GM23338 (cell line): Measurements from ENCODE around the gene DCD. TPM values are rescaled to one million over a fixed set of nuclear protein-coding genes. Genes with fewer than 3 reads are reported as not detected.

Source experiments
- ATAC-seq: fragments of 200-7000 bp; cut with Tn5 transposase; 3 replicates; pipeline ENCODE4 v1.9.1; 2020
- DNase-seq: peaks from one replicate; pipeline ENCODE4 v3.0.0-alpha.2; 2015; ENCODE audit warnings: low spot score
- H2AFZ ChIP-seq: fragments of 200-600 bp; sonication (generic); 2 replicates; pipeline ENCODE4 v1.8.0; 2016; ENCODE audit warnings: antibody characterized with exemption, mild to moderate bottlenecking, moderate library complexity
- H3F3A ChIP-seq: fragments of 200-600 bp; sonication (generic); replicated peaks from 2 replicates; pipeline ENCODE4 v1.8.0; 2017; ENCODE audit warnings: antibody characterized with exemption, mixed run types, low read depth
- H3K27ac ChIP-seq: fragments of 200-600 bp; sonication (generic); 2 replicates; pipeline ENCODE4 v1.6.1; 2016; ENCODE audit warnings: low read depth
- H3K27me3 ChIP-seq: fragments of 200-600 bp; sonication (generic); 2 replicates; pipeline ENCODE4 v1.8.0; 2016; ENCODE audit warnings: mild to moderate bottlenecking, mixed run types, moderate library complexity; ENCODE audit not compliant: insufficient read depth
- H3K36me3 ChIP-seq: fragments of 200-600 bp; sonication (generic); 2 replicates; pipeline ENCODE4 v1.8.0; 2016; ENCODE audit warnings: mild to moderate bottlenecking; ENCODE audit not compliant: insufficient read depth
- H3K4me1 ChIP-seq: fragments of 200-600 bp; sonication (generic); 2 replicates; pipeline ENCODE4 v1.8.0; 2016; ENCODE audit warnings: mild to moderate bottlenecking, moderate library complexity; ENCODE audit not compliant: insufficient read depth
- H3K4me2 ChIP-seq: fragments of 200-600 bp; sonication (generic); 2 replicates; pipeline ENCODE4 v1.7.1; 2017; ENCODE audit warnings: mixed run types
- H3K4me3 ChIP-seq: fragments of 200-600 bp; sonication (generic); 2 replicates; pipeline ENCODE4 v1.6.1; 2016; ENCODE audit warnings: mixed run types
- H3K79me2 ChIP-seq: fragments of 200-600 bp; sonication (generic); replicated peaks from 2 replicates; pipeline ENCODE4 v1.8.0; 2017; ENCODE audit warnings: mild to moderate bottlenecking; ENCODE audit not compliant: insufficient read depth
- H3K9me2 ChIP-seq: fragments of 200-600 bp; sonication (generic); 2 replicates; pipeline ENCODE4 v1.8.0; 2017; ENCODE audit not compliant: insufficient read depth
- H4K20me1 ChIP-seq: fragments of 200-600 bp; sonication (generic); replicated peaks from 2 replicates; pipeline ENCODE4 v1.8.0; 2017; ENCODE audit warnings: mild to moderate bottlenecking; ENCODE audit not compliant: insufficient read depth
- H3K27ac Mint-ChIP-seq: 2 replicates; pipeline ENCODE4 v1.8.0; 2020; ENCODE audit warnings: inconsistent platforms, mild to moderate bottlenecking, moderate library complexity, mixed read lengths
- H3K27me3 Mint-ChIP-seq: 3 replicates; pipeline ENCODE4 v1.8.0; 2022; ENCODE audit warnings: low read depth, mild to moderate bottlenecking, moderate library complexity, mixed read lengths, inconsistent platforms; ENCODE audit not compliant: insufficient read depth, poor library complexity
- H3K36me3 Mint-ChIP-seq: 3 replicates; pipeline ENCODE4 v1.8.0; 2021; ENCODE audit warnings: low read depth, mild to moderate bottlenecking, inconsistent platforms, moderate library complexity, mixed read lengths
- H3K4me1 Mint-ChIP-seq: 3 replicates; pipeline ENCODE4 v1.8.0; 2020; ENCODE audit warnings: mild to moderate bottlenecking, inconsistent platforms, mixed read lengths
- H3K4me3 Mint-ChIP-seq: 3 replicates; pipeline ENCODE4 v1.8.0; 2021; ENCODE audit warnings: moderate library complexity, mild to moderate bottlenecking, inconsistent platforms, mixed read lengths
- H3K9me3 Mint-ChIP-seq: 3 replicates; pipeline ENCODE4 v1.8.0; 2020; ENCODE audit warnings: moderate library complexity, mild to moderate bottlenecking, inconsistent platforms, mixed read lengths
- CREB1 ChIP-seq: fragments of 250-450 bp; sonication (Bioruptor Pico); IDR thresholded peaks from 2 replicates; pipeline ENCODE4 v1.5.0; 2020; ENCODE audit warnings: low read depth, mild to moderate bottlenecking, moderate library complexity
- EZH2 ChIP-seq: fragments of 200-600 bp; sonication (generic); IDR thresholded peaks from one replicate; pipeline ENCODE4 v1.8.0; 2017; ENCODE audit warnings: antibody characterized with exemption, mild to moderate bottlenecking, low read depth; ENCODE audit not compliant: unreplicated experiment
- EZH2phosphoT487 ChIP-seq: fragments of 200-600 bp; sonication (generic); IDR thresholded peaks from one replicate; pipeline ENCODE4 v1.8.1; 2018; ENCODE audit warnings: antibody characterized with exemption; ENCODE audit not compliant: unreplicated experiment
- JUNB ChIP-seq: IDR thresholded peaks from one replicate; pipeline ENCODE4 v1.6.1; 2016; ENCODE audit warnings: antibody characterized with exemption; ENCODE audit not compliant: unreplicated experiment
- NANOG ChIP-seq: IDR thresholded peaks from 2 replicates; pipeline ENCODE4 v1.6.1; 2016; ENCODE audit warnings: antibody characterized with exemption, borderline replicate concordance
- POLR2AphosphoS5 ChIP-seq: IDR thresholded peaks from 2 replicates; pipeline ENCODE4 v1.6.1; 2016; ENCODE audit warnings: antibody characterized with exemption, low read depth
- STAT1 ChIP-seq: IDR thresholded peaks from one replicate; pipeline ENCODE4 v1.6.1; 2016; ENCODE audit warnings: antibody characterized with exemption; ENCODE audit not compliant: unreplicated experiment
- ZNF114 ChIP-seq: fragments of 250-450 bp; sonication (Bioruptor Pico); IDR thresholded peaks from 2 replicates; pipeline ENCODE4 v1.5.0; 2020; ENCODE audit warnings: mild to moderate bottlenecking, moderate library complexity
- ZNF331 ChIP-seq: fragments of 250-450 bp; sonication (Bioruptor Pico); IDR thresholded peaks from 2 replicates; pipeline ENCODE4 v1.5.0; 2020; ENCODE audit warnings: low read depth, mild to moderate bottlenecking, moderate library complexity
- polyA plus RNA-seq: library from polyadenylated mRNA; unstranded; fragments of >200 nt; fragmentation: Nextera tagmentation; extraction: Ambion mirVana; gene quantifications from 2 replicates; pipeline ENCODE4 v1.2.1, GENCODE V29; 2016
- total RNA-seq: library from RNA; depleted of rRNA; stranded (reverse); fragments of >200 nt; shearing (Covaris generic); gene quantifications from 2 replicates; pipeline ENCODE4 v1.2.3, GENCODE V29; 2014
- TF ChIP-seq, protein P1 (sequence below): fragments of 250-450 bp; sonication (Bioruptor Pico); IDR thresholded peaks from 2 replicates; pipeline ENCODE4 v1.5.0; 2020; ENCODE audit warnings: mild to moderate bottlenecking, moderate library complexity
- TF ChIP-seq, protein P2 (sequence below): IDR thresholded peaks from one replicate; pipeline ENCODE4 v1.6.1; 2018; ENCODE audit warnings: antibody characterized with exemption; ENCODE audit not compliant: unreplicated experiment
- TF ChIP-seq, protein P3 (sequence below), 2 experiments: fragments of 200-600 bp in 1 of 2; sonication (generic) in 1 of 2; conservative IDR thresholded peaks; 2 replicates each; pipeline versions ENCODE4 v1.5.1 to v1.6.1; 2016 to 2017; ENCODE audit warnings: antibody characterized with exemption in 2 of 2, low read depth in 2 of 2, mild to moderate bottlenecking in 2 of 2, moderate library complexity in 1 of 2
- TF ChIP-seq, protein P4 (sequence below): IDR thresholded peaks from 2 replicates; pipeline ENCODE4 v1.6.1; 2016; ENCODE audit warnings: antibody characterized with exemption

Gene DCD
- total and polyA plus RNA-seq, 2 experiments from 2014 or later = not detected

DNA sequence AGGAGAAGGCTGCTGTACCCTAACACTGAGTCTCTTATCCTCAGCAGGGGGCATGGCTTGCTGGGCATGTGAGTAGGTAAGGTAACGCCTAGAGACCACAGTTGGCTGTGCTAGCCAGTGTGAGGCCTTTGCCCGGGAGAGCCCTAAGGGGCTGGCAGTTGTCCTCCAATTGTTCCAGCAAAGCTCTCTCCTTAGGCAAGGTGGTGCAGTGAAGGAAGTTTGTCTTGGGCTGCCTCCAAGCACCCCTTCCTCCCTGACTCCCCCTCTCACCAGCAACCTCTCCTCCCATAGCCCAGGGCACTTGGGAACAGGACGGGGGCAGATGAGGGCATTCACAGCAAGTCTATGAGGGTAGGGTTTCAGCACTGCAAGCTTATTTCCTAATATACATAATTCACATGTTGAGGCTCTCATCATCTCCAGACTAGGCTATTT lies 36.4 kb downstream of the DCD start:
- H3K4me3 Mint-ChIP-seq = no peak overlapping the region
- no peak overlapping the region for H2AFZ ChIP-seq
- no peaks in the 10 kb centered on the region for H3F3A ChIP-seq
- peaks cover 4% of the 10 kb centered on the region; the same call in 2 of the 3 replicates for H3K4me1 Mint-ChIP-seq
- no peaks in the 10 kb centered on the region for H4K20me1 ChIP-seq
- no peaks in the 10 kb centered on the region for H3K79me2 ChIP-seq
- TF ChIP-seq STAT1 = no peak
- TF ChIP-seq, protein P1, sequence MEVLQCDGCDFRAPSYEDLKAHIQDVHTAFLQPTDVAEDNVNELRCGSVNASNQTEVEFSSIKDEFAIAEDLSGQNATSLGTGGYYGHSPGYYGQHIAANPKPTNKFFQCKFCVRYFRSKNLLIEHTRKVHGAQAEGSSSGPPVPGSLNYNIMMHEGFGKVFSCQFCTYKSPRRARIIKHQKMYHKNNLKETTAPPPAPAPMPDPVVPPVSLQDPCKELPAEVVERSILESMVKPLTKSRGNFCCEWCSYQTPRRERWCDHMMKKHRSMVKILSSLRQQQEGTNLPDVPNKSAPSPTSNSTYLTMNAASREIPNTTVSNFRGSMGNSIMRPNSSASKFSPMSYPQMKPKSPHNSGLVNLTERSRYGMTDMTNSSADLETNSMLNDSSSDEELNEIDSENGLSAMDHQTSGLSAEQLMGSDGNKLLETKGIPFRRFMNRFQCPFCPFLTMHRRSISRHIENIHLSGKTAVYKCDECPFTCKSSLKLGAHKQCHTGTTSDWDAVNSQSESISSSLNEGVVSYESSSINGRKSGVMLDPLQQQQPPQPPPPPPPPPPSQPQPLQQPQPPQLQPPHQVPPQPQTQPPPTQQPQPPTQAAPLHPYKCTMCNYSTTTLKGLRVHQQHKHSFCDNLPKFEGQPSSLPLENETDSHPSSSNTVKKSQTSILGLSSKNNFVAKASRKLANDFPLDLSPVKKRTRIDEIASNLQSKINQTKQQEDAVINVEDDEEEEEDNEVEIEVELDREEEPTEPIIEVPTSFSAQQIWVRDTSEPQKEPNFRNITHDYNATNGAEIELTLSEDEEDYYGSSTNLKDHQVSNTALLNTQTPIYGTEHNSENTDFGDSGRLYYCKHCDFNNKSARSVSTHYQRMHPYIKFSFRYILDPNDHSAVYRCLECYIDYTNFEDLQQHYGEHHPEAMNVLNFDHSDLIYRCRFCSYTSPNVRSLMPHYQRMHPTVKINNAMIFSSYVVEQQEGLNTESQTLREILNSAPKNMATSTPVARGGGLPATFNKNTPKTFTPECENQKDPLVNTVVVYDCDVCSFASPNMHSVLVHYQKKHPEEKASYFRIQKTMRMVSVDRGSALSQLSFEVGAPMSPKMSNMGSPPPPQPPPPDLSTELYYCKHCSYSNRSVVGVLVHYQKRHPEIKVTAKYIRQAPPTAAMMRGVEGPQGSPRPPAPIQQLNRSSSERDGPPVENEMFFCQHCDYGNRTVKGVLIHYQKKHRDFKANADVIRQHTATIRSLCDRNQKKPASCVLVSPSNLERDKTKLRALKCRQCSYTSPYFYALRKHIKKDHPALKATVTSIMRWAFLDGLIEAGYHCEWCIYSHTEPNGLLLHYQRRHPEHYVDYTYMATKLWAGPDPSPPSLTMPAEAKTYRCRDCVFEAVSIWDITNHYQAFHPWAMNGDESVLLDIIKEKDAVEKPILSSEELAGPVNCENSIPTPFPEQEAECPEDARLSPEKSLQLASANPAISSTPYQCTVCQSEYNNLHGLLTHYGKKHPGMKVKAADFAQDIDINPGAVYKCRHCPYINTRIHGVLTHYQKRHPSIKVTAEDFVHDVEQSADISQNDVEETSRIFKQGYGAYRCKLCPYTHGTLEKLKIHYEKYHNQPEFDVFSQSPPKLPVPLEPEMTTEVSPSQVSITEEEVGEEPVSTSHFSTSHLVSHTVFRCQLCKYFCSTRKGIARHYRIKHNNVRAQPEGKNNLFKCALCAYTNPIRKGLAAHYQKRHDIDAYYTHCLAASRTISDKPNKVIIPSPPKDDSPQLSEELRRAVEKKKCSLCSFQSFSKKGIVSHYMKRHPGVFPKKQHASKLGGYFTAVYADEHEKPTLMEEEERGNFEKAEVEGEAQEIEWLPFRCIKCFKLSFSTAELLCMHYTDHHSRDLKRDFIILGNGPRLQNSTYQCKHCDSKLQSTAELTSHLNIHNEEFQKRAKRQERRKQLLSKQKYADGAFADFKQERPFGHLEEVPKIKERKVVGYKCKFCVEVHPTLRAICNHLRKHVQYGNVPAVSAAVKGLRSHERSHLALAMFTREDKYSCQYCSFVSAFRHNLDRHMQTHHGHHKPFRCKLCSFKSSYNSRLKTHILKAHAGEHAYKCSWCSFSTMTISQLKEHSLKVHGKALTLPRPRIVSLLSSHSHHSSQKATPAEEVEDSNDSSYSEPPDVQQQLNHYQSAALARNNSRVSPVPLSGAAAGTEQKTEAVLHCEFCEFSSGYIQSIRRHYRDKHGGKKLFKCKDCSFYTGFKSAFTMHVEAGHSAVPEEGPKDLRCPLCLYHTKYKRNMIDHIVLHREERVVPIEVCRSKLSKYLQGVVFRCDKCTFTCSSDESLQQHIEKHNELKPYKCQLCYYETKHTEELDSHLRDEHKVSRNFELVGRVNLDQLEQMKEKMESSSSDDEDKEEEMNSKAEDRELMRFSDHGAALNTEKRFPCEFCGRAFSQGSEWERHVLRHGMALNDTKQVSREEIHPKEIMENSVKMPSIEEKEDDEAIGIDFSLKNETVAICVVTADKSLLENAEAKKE (CRISPR knock-in tag) = no peak
- no peak for TF ChIP-seq NANOG
- TF ChIP-seq JUNB = no peak
- TF ChIP-seq POLR2AphosphoS5 = no peak
- no peak for TF ChIP-seq EZH2phosphoT487
- TF ChIP-seq, protein P2, sequence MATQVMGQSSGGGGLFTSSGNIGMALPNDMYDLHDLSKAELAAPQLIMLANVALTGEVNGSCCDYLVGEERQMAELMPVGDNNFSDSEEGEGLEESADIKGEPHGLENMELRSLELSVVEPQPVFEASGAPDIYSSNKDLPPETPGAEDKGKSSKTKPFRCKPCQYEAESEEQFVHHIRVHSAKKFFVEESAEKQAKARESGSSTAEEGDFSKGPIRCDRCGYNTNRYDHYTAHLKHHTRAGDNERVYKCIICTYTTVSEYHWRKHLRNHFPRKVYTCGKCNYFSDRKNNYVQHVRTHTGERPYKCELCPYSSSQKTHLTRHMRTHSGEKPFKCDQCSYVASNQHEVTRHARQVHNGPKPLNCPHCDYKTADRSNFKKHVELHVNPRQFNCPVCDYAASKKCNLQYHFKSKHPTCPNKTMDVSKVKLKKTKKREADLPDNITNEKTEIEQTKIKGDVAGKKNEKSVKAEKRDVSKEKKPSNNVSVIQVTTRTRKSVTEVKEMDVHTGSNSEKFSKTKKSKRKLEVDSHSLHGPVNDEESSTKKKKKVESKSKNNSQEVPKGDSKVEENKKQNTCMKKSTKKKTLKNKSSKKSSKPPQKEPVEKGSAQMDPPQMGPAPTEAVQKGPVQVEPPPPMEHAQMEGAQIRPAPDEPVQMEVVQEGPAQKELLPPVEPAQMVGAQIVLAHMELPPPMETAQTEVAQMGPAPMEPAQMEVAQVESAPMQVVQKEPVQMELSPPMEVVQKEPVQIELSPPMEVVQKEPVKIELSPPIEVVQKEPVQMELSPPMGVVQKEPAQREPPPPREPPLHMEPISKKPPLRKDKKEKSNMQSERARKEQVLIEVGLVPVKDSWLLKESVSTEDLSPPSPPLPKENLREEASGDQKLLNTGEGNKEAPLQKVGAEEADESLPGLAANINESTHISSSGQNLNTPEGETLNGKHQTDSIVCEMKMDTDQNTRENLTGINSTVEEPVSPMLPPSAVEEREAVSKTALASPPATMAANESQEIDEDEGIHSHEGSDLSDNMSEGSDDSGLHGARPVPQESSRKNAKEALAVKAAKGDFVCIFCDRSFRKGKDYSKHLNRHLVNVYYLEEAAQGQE = no peak
- TF ChIP-seq ZNF114 = no peak
- TF ChIP-seq, protein P3, sequence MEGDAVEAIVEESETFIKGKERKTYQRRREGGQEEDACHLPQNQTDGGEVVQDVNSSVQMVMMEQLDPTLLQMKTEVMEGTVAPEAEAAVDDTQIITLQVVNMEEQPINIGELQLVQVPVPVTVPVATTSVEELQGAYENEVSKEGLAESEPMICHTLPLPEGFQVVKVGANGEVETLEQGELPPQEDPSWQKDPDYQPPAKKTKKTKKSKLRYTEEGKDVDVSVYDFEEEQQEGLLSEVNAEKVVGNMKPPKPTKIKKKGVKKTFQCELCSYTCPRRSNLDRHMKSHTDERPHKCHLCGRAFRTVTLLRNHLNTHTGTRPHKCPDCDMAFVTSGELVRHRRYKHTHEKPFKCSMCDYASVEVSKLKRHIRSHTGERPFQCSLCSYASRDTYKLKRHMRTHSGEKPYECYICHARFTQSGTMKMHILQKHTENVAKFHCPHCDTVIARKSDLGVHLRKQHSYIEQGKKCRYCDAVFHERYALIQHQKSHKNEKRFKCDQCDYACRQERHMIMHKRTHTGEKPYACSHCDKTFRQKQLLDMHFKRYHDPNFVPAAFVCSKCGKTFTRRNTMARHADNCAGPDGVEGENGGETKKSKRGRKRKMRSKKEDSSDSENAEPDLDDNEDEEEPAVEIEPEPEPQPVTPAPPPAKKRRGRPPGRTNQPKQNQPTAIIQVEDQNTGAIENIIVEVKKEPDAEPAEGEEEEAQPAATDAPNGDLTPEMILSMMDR (conservative IDR thresholded peaks at IDR 0.05; ENCODE audit: low read depth in 2 of 2) = no peak
- TF ChIP-seq EZH2 = no peak
- TF ChIP-seq, protein P4, sequence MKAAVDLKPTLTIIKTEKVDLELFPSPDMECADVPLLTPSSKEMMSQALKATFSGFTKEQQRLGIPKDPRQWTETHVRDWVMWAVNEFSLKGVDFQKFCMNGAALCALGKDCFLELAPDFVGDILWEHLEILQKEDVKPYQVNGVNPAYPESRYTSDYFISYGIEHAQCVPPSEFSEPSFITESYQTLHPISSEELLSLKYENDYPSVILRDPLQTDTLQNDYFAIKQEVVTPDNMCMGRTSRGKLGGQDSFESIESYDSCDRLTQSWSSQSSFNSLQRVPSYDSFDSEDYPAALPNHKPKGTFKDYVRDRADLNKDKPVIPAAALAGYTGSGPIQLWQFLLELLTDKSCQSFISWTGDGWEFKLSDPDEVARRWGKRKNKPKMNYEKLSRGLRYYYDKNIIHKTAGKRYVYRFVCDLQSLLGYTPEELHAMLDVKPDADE = no peak
- no peak for TF ChIP-seq ZNF331 (CRISPR knock-in tag)
- TF ChIP-seq CREB1 (CRISPR knock-in tag) = no peak
- H3K4me3 ChIP-seq = no peak overlapping the region
- no peak for DNase-seq
- no peaks in the 10 kb centered on the region for H3K9me3 Mint-ChIP-seq
- 0 out of 2 replicates have a peak, but pooled peaks cover 6% of the 10 kb centered on the region for H3K9me2 ChIP-seq
- peaks cover 10% of the 10 kb centered on the region for H3K27me3 Mint-ChIP-seq
- ATAC-seq = peak; percentile 30; the same call in 2 of the 3 replicates
- peaks cover 22% of the 10 kb centered on the region for H3K27me3 ChIP-seq
- no peak overlapping the region for H3K4me2 ChIP-seq
- no peaks in the 10 kb centered on the region for H3K4me1 ChIP-seq
- H3K36me3 ChIP-seq = no peaks in the 10 kb centered on the region
- no peak overlapping the region for H3K27ac ChIP-seq
- no peak overlapping the region for H3K27ac Mint-ChIP-seq
- no peaks in the 10 kb centered on the region for H3K36me3 Mint-ChIP-seq
